GM23338 (cell line): Measurements from ENCODE around the gene PIK3CG. TPM values are rescaled to one million over a fixed set of nuclear protein-coding genes. Genes with fewer than 3 reads are reported as not detected.

ENCODE experiments used
- ATAC-seq: fragments of 200-7000 bp; cut with Tn5 transposase; 3 replicates; pipeline ENCODE4 v1.9.1; 2020
- DNase-seq: peaks from one replicate; pipeline ENCODE4 v3.0.0-alpha.2; 2015; ENCODE audit warnings: low spot score
- H2AFZ ChIP-seq: fragments of 200-600 bp; sonication (generic); 2 replicates; pipeline ENCODE4 v1.8.0; 2016; ENCODE audit warnings: antibody characterized with exemption, mild to moderate bottlenecking, moderate library complexity
- H3F3A ChIP-seq: fragments of 200-600 bp; sonication (generic); replicated peaks from 2 replicates; pipeline ENCODE4 v1.8.0; 2017; ENCODE audit warnings: antibody characterized with exemption, mixed run types, low read depth
- H3K27ac ChIP-seq: fragments of 200-600 bp; sonication (generic); 2 replicates; pipeline ENCODE4 v1.6.1; 2016; ENCODE audit warnings: low read depth
- H3K27me3 ChIP-seq: fragments of 200-600 bp; sonication (generic); 2 replicates; pipeline ENCODE4 v1.8.0; 2016; ENCODE audit warnings: mild to moderate bottlenecking, mixed run types, moderate library complexity; ENCODE audit not compliant: insufficient read depth
- H3K36me3 ChIP-seq: fragments of 200-600 bp; sonication (generic); 2 replicates; pipeline ENCODE4 v1.8.0; 2016; ENCODE audit warnings: mild to moderate bottlenecking; ENCODE audit not compliant: insufficient read depth
- H3K4me1 ChIP-seq: fragments of 200-600 bp; sonication (generic); 2 replicates; pipeline ENCODE4 v1.8.0; 2016; ENCODE audit warnings: mild to moderate bottlenecking, moderate library complexity; ENCODE audit not compliant: insufficient read depth
- H3K4me2 ChIP-seq: fragments of 200-600 bp; sonication (generic); 2 replicates; pipeline ENCODE4 v1.7.1; 2017; ENCODE audit warnings: mixed run types
- H3K4me3 ChIP-seq: fragments of 200-600 bp; sonication (generic); 2 replicates; pipeline ENCODE4 v1.6.1; 2016; ENCODE audit warnings: mixed run types
- H3K79me2 ChIP-seq: fragments of 200-600 bp; sonication (generic); replicated peaks from 2 replicates; pipeline ENCODE4 v1.8.0; 2017; ENCODE audit warnings: mild to moderate bottlenecking; ENCODE audit not compliant: insufficient read depth
- H3K9me2 ChIP-seq: fragments of 200-600 bp; sonication (generic); 2 replicates; pipeline ENCODE4 v1.8.0; 2017; ENCODE audit not compliant: insufficient read depth
- H4K20me1 ChIP-seq: fragments of 200-600 bp; sonication (generic); replicated peaks from 2 replicates; pipeline ENCODE4 v1.8.0; 2017; ENCODE audit warnings: mild to moderate bottlenecking; ENCODE audit not compliant: insufficient read depth
- H3K27ac Mint-ChIP-seq: 2 replicates; pipeline ENCODE4 v1.8.0; 2020; ENCODE audit warnings: inconsistent platforms, mild to moderate bottlenecking, moderate library complexity, mixed read lengths
- H3K27me3 Mint-ChIP-seq: 3 replicates; pipeline ENCODE4 v1.8.0; 2022; ENCODE audit warnings: low read depth, mild to moderate bottlenecking, moderate library complexity, mixed read lengths, inconsistent platforms; ENCODE audit not compliant: insufficient read depth, poor library complexity
- H3K36me3 Mint-ChIP-seq: 3 replicates; pipeline ENCODE4 v1.8.0; 2021; ENCODE audit warnings: low read depth, mild to moderate bottlenecking, inconsistent platforms, moderate library complexity, mixed read lengths
- H3K4me1 Mint-ChIP-seq: 3 replicates; pipeline ENCODE4 v1.8.0; 2020; ENCODE audit warnings: mild to moderate bottlenecking, inconsistent platforms, mixed read lengths
- H3K4me3 Mint-ChIP-seq: 3 replicates; pipeline ENCODE4 v1.8.0; 2021; ENCODE audit warnings: moderate library complexity, mild to moderate bottlenecking, inconsistent platforms, mixed read lengths
- H3K9me3 Mint-ChIP-seq: 3 replicates; pipeline ENCODE4 v1.8.0; 2020; ENCODE audit warnings: moderate library complexity, mild to moderate bottlenecking, inconsistent platforms, mixed read lengths
- CTCF ChIP-seq, 2 experiments: fragments of 200-600 bp in 1 of 2; sonication (generic) in 1 of 2; conservative IDR thresholded peaks; 2 replicates each; pipeline versions ENCODE4 v1.5.1 to v1.6.1; 2016 to 2017; ENCODE audit warnings: antibody characterized with exemption in 2 of 2, low read depth in 2 of 2, mild to moderate bottlenecking in 2 of 2, moderate library complexity in 1 of 2
- POLR2AphosphoS5 ChIP-seq: IDR thresholded peaks from 2 replicates; pipeline ENCODE4 v1.6.1; 2016; ENCODE audit warnings: antibody characterized with exemption, low read depth
- ZNF114 ChIP-seq: fragments of 250-450 bp; sonication (Bioruptor Pico); IDR thresholded peaks from 2 replicates; pipeline ENCODE4 v1.5.0; 2020; ENCODE audit warnings: mild to moderate bottlenecking, moderate library complexity
- ZNF331 ChIP-seq: fragments of 250-450 bp; sonication (Bioruptor Pico); IDR thresholded peaks from 2 replicates; pipeline ENCODE4 v1.5.0; 2020; ENCODE audit warnings: low read depth, mild to moderate bottlenecking, moderate library complexity
- polyA plus RNA-seq: library from polyadenylated mRNA; unstranded; fragments of >200 nt; fragmentation: Nextera tagmentation; extraction: Ambion mirVana; gene quantifications from 2 replicates; pipeline ENCODE4 v1.2.1, GENCODE V29; 2016
- total RNA-seq: library from RNA; depleted of rRNA; stranded (reverse); fragments of >200 nt; shearing (Covaris generic); gene quantifications from 2 replicates; pipeline ENCODE4 v1.2.3, GENCODE V29; 2014
- TF ChIP-seq, protein P1 (sequence below): fragments of 250-450 bp; sonication (Bioruptor Pico); IDR thresholded peaks from 2 replicates; pipeline ENCODE4 v1.5.0; 2020; ENCODE audit warnings: mild to moderate bottlenecking, moderate library complexity

Gene PIK3CG
- total and polyA plus RNA-seq, 2 experiments from 2014 or later = not detected

DNA sequence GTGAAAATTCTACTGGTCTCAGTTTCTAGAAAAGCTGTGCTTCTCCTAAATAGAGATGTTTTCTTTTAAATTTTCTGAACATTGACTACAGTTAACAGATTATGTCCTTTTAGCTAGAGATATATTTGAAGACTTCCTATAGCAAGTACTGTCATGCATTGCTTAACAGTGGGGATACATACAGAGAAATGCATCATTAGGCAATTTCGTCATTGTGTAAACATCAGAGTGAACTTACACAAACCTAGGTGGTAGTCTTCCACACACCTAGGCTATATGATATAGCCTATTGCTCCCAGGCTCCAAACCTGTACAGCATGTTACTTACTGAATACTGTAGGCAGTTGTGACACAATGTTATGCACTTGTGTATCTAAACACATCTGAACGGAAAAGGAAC is 28.5 kb downstream of the PIK3CG start:
- Mint-ChIP-seq H3K27me3 (no peaks in the 10 kb centered on the region), H3K36me3 (no peaks in the 10 kb centered on the region), H3K27ac (no peak overlapping the region), H3K4me3 (no peak overlapping the region), H3K9me3 (no peaks in the 10 kb centered on the region), H3K4me1 (peaks cover 2% of the 10 kb centered on the region; the same call in 2 of the 3 replicates)
- ATAC-seq (no peak), DNase-seq (no peak)
- H3K4me3 ChIP-seq = no peak overlapping the region
- H3F3A ChIP-seq = no peaks in the 10 kb centered on the region
- H4K20me1 ChIP-seq = no peaks in the 10 kb centered on the region
- peaks cover 8% of the 10 kb centered on the region; the same call in 1 of the 2 replicates for H3K4me1 ChIP-seq
- H3K27me3 ChIP-seq = no peaks in the 10 kb centered on the region
- no peaks in the 10 kb centered on the region for H3K9me2 ChIP-seq
- H3K79me2 ChIP-seq = no peaks in the 10 kb centered on the region
- no peaks in the 10 kb centered on the region for H3K36me3 ChIP-seq
- TF ChIP-seq, protein P1, sequence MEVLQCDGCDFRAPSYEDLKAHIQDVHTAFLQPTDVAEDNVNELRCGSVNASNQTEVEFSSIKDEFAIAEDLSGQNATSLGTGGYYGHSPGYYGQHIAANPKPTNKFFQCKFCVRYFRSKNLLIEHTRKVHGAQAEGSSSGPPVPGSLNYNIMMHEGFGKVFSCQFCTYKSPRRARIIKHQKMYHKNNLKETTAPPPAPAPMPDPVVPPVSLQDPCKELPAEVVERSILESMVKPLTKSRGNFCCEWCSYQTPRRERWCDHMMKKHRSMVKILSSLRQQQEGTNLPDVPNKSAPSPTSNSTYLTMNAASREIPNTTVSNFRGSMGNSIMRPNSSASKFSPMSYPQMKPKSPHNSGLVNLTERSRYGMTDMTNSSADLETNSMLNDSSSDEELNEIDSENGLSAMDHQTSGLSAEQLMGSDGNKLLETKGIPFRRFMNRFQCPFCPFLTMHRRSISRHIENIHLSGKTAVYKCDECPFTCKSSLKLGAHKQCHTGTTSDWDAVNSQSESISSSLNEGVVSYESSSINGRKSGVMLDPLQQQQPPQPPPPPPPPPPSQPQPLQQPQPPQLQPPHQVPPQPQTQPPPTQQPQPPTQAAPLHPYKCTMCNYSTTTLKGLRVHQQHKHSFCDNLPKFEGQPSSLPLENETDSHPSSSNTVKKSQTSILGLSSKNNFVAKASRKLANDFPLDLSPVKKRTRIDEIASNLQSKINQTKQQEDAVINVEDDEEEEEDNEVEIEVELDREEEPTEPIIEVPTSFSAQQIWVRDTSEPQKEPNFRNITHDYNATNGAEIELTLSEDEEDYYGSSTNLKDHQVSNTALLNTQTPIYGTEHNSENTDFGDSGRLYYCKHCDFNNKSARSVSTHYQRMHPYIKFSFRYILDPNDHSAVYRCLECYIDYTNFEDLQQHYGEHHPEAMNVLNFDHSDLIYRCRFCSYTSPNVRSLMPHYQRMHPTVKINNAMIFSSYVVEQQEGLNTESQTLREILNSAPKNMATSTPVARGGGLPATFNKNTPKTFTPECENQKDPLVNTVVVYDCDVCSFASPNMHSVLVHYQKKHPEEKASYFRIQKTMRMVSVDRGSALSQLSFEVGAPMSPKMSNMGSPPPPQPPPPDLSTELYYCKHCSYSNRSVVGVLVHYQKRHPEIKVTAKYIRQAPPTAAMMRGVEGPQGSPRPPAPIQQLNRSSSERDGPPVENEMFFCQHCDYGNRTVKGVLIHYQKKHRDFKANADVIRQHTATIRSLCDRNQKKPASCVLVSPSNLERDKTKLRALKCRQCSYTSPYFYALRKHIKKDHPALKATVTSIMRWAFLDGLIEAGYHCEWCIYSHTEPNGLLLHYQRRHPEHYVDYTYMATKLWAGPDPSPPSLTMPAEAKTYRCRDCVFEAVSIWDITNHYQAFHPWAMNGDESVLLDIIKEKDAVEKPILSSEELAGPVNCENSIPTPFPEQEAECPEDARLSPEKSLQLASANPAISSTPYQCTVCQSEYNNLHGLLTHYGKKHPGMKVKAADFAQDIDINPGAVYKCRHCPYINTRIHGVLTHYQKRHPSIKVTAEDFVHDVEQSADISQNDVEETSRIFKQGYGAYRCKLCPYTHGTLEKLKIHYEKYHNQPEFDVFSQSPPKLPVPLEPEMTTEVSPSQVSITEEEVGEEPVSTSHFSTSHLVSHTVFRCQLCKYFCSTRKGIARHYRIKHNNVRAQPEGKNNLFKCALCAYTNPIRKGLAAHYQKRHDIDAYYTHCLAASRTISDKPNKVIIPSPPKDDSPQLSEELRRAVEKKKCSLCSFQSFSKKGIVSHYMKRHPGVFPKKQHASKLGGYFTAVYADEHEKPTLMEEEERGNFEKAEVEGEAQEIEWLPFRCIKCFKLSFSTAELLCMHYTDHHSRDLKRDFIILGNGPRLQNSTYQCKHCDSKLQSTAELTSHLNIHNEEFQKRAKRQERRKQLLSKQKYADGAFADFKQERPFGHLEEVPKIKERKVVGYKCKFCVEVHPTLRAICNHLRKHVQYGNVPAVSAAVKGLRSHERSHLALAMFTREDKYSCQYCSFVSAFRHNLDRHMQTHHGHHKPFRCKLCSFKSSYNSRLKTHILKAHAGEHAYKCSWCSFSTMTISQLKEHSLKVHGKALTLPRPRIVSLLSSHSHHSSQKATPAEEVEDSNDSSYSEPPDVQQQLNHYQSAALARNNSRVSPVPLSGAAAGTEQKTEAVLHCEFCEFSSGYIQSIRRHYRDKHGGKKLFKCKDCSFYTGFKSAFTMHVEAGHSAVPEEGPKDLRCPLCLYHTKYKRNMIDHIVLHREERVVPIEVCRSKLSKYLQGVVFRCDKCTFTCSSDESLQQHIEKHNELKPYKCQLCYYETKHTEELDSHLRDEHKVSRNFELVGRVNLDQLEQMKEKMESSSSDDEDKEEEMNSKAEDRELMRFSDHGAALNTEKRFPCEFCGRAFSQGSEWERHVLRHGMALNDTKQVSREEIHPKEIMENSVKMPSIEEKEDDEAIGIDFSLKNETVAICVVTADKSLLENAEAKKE (CRISPR knock-in tag) = no peak
- no peak for TF ChIP-seq ZNF331 (CRISPR knock-in tag)
- no peak for TF ChIP-seq POLR2AphosphoS5
- no peak for TF ChIP-seq CTCF (conservative IDR thresholded peaks at IDR 0.05; ENCODE audit: low read depth in 2 of 2)
- TF ChIP-seq ZNF114 (CRISPR knock-in tag) = no peak
- no peak overlapping the region for H3K4me2 ChIP-seq
- H2AFZ ChIP-seq = no peak overlapping the region
- no peak overlapping the region for H3K27ac ChIP-seq
